Activated B cell treated with CpG ODN at 0.5 μM for 24 hours (primary cell): ENCODE results near the gene SUPT3H. TPM values are rescaled to one million over a fixed set of nuclear protein-coding genes. Genes with fewer than 3 reads are reported as not detected.

Experiments used
- ATAC-seq: fragments of 200-7000 bp; cut with Tn5 transposase; one replicate; pipeline ENCODE4 v1.10.0; 2021; ENCODE audit warnings: low read depth, mild to moderate bottlenecking, moderate library complexity
- CTCF ChIA-PET: fragments of 350-600 bp; sonication (Branson Sonifier 250); formaldehyde crosslinking; loops from one replicate; lab custom pipeline; 2021; ENCODE audit warnings: antibody characterized with exemption; lab: Charles Lee
- POLR2A ChIA-PET: fragments of 350-600 bp; sonication (Branson Sonifier 250); formaldehyde crosslinking; loops from one replicate; lab custom pipeline; 2021; ENCODE audit warnings: antibody characterized with exemption; lab: Charles Lee
- DNase-seq: peaks from one replicate; pipeline ENCODE4 v3.0.0; 2022
- H3K27ac Mint-ChIP-seq: one replicate; pipeline ENCODE4 v1.8.0; 2020; ENCODE audit warnings: mixed read lengths
- H3K27me3 Mint-ChIP-seq: one replicate; pipeline ENCODE4 v1.8.0; 2021; ENCODE audit warnings: mixed read lengths
- H3K36me3 Mint-ChIP-seq: one replicate; pipeline ENCODE4 v1.8.0; 2021; ENCODE audit warnings: low read depth, mixed read lengths
- H3K4me1 Mint-ChIP-seq: one replicate; pipeline ENCODE4 v1.8.0; 2021; ENCODE audit warnings: mixed read lengths
- H3K4me3 Mint-ChIP-seq: one replicate; pipeline ENCODE4 v1.8.0; 2020; ENCODE audit warnings: mild to moderate bottlenecking, mixed read lengths
- H3K9me3 Mint-ChIP-seq: one replicate; pipeline ENCODE4 v1.8.0; 2020; ENCODE audit warnings: mixed read lengths
- intact Hi-C: fragments of 100-400 bp; cut with micrococcal nuclease; formaldehyde crosslinking; loops from one replicate; pipeline ENCODE4 v1.15.1; 2024
- total RNA-seq: library from RNA; stranded (reverse); gene quantifications from 2 replicates; pipeline ENCODE4 v1.2.3, GENCODE V29; 2022
- TF ChIP-seq, protein P1 (sequence below): fragments of 200-600 bp; IDR thresholded peaks from one replicate; pipeline ENCODE4 v1.8.0; 2022; ENCODE audit warnings: antibody characterized with exemption, mild to moderate bottlenecking

The SUPT3H gene
- total RNA-seq, 1 donor from 2014 or later: 9.9 TPM

DNA sequence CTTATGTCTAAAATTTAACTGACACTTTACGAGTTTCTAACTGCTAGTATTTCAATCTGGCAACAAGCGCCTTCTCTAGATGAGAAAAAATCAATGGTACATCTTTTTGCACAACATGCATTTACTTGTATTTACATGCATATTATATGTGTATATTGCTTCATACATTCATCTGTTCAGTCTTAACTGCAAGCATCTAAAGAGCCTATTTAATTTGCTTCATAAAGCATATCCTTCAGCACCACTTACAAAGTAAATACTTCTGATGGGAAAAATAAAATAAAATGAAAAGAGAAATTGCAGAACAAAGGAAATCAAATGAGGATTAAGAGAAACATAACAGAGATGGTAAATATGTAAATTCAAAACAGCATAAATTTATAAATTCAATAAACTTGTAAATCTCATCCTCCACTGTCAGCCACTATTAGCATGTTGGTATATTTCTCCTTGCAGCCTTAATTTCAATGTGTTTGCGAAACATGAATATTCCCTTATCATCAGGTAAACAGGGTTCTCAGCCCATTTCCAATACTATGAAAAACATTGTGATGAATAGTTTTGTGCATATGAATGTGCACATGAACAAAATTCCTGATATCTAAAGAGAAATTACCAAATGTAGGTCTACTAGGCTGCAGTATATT is 382.1 kb downstream of the SUPT3H start:
- intact Hi-C loops: no loop called here
- Mint-ChIP-seq H3K27me3 (no peaks in the 10 kb centered on the region), H3K9me3 (no peaks in the 10 kb centered on the region), H3K4me3 (no peak overlapping the region), H3K4me1 (no peaks in the 10 kb centered on the region), H3K27ac (no peak overlapping the region), H3K36me3 (no peaks in the 10 kb centered on the region)
- ChIA-PET CTCF (no interaction called here), POLR2A (no interaction called here)
- no peak for ATAC-seq
- no peak for DNase-seq
- TF ChIP-seq, protein P1, sequence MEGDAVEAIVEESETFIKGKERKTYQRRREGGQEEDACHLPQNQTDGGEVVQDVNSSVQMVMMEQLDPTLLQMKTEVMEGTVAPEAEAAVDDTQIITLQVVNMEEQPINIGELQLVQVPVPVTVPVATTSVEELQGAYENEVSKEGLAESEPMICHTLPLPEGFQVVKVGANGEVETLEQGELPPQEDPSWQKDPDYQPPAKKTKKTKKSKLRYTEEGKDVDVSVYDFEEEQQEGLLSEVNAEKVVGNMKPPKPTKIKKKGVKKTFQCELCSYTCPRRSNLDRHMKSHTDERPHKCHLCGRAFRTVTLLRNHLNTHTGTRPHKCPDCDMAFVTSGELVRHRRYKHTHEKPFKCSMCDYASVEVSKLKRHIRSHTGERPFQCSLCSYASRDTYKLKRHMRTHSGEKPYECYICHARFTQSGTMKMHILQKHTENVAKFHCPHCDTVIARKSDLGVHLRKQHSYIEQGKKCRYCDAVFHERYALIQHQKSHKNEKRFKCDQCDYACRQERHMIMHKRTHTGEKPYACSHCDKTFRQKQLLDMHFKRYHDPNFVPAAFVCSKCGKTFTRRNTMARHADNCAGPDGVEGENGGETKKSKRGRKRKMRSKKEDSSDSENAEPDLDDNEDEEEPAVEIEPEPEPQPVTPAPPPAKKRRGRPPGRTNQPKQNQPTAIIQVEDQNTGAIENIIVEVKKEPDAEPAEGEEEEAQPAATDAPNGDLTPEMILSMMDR: no peak

DNA sequence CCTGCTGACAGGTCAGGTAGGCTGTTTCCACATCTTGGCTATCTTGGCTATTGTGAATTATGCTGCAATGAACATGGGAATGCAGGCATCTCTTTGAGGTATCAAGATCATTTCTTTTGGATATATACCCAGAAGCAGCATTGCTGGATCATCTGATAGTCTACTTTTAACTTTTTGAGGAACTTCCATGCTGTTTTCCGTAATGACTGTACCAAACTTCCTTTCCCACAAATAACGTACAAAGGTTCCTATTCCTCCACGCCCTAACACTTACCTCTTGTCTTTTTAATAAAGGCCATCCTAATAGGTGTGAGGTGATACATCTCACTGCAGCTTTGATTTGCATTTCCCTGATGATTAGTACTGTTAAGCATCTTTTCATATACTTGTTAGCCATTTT is 388.3 kb downstream of the SUPT3H start:
- no peak for ATAC-seq
- no peaks in the 10 kb centered on the region for H3K9me3 Mint-ChIP-seq

DNA sequence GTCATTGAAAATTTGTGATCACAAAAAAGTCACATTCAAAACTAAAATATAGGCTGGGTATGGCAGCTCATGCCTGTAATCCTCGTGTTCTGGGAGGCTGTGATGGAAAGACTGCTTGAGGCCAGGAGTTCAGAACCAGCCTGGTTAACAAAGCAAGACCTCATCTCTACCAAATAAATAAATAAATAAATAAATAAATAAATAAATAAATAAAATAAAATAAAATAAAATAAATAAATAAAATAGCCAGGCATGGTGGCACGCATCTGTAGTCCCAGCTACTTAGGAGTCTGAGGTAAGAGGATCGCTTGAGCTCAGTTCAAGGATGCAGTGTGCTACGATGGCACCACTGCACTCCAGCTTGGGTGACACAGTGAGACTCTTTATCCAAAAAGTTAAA is 392.7 kb downstream of the SUPT3H start:
- intact Hi-C loops: no loop called here
- H3K27ac Mint-ChIP-seq: no peak overlapping the region
- no peak for ATAC-seq
- no peaks in the 10 kb centered on the region for H3K4me1 Mint-ChIP-seq
- H3K36me3 Mint-ChIP-seq: no peaks in the 10 kb centered on the region
- DNase-seq: no peak
- H3K9me3 Mint-ChIP-seq: no peaks in the 10 kb centered on the region
- H3K27me3 Mint-ChIP-seq: no peaks in the 10 kb centered on the region
- CTCF ChIA-PET: no interaction called here
- TF ChIP-seq, protein P1: no peak
- POLR2A ChIA-PET: no interaction called here
- no peak overlapping the region for H3K4me3 Mint-ChIP-seq

More for the DNA sequence above, 388.3 kb downstream of the SUPT3H start:
- no peaks in the 10 kb centered on the region for H3K27me3 Mint-ChIP-seq
- intact Hi-C loops: no loop called here
- H3K27ac Mint-ChIP-seq: no peak overlapping the region
- TF ChIP-seq, protein P1: no peak
- ChIA-PET CTCF (no interaction called here), POLR2A (no interaction called here)
- no peaks in the 10 kb centered on the region for H3K36me3 Mint-ChIP-seq
- DNase-seq: no peak
- no peak overlapping the region for H3K4me3 Mint-ChIP-seq
- H3K4me1 Mint-ChIP-seq: no peaks in the 10 kb centered on the region

- no peak overlapping the region for H3K4me3 Mint-ChIP-seq
- ATAC-seq (no peak), DNase-seq (no peak)
- no peaks in the 10 kb centered on the region for H3K4me1 Mint-ChIP-seq
- no peaks in the 10 kb centered on the region for H3K9me3 Mint-ChIP-seq
- no peaks in the 10 kb centered on the region for H3K36me3 Mint-ChIP-seq
- TF ChIP-seq, protein P1: no peak
- intact Hi-C loops: no loop called here
- no peaks in the 10 kb centered on the region for H3K27me3 Mint-ChIP-seq
- CTCF ChIA-PET: no interaction called here
- POLR2A ChIA-PET: no interaction called here
- no peak overlapping the region for H3K27ac Mint-ChIP-seq
These were observed 394.0 kb downstream of the SUPT3H start for GRCh38 chr6:44983467-44984365.

GRCh38 chr6:44980841-44981240 is 396.9 kb downstream of the SUPT3H start:
- ATAC-seq (no peak), DNase-seq (no peak)
- no peaks in the 10 kb centered on the region for H3K36me3 Mint-ChIP-seq
- no peaks in the 10 kb centered on the region for H3K9me3 Mint-ChIP-seq
- no peaks in the 10 kb centered on the region for H3K27me3 Mint-ChIP-seq
- TF ChIP-seq, protein P1: no peak
- intact Hi-C loops: no loop called here
- H3K4me3 Mint-ChIP-seq: no peak overlapping the region
- H3K27ac Mint-ChIP-seq: no peak overlapping the region
- peaks cover 3% of the 10 kb centered on the region for H3K4me1 Mint-ChIP-seq
- POLR2A ChIA-PET: no interaction called here
- CTCF ChIA-PET: no interaction called here
